ENCODE data around the gene UFSP2. TPM values are rescaled to one million over a fixed set of nuclear protein-coding genes. Genes with fewer than 3 reads are reported as not detected.

Gene UFSP2
- total and polyA plus RNA-seq, 11 donors, result 17.7 to 52.4 (median 35.0) TPM

GRCh38 chr4:185437809-185438208 lies 12.0 kb upstream of the UFSP2 start:
- no peaks in the 10 kb centered on the region for H3K36me3 ChIP-seq
- no peaks in the 10 kb centered on the region for H3K9me3 ChIP-seq
- no peak for ATAC-seq
- intact Hi-C loops (cut with DNase I), result no loop called here
- TF ChIP-seq CTCF (IDR thresholded peaks at IDR 0.05) (no peak), POLR2A (IDR thresholded peaks at IDR 0.05) (no peak)
- no peaks in the 10 kb centered on the region for H3K27me3 ChIP-seq
- H3K4me3 ChIP-seq, result no peak overlapping the region
- no peak overlapping the region for H3K27ac ChIP-seq
- H3K4me1 ChIP-seq, result no peaks in the 10 kb centered on the region
- no peak for DNase-seq

GRCh38 chr4:185435466-185435865 lies 9.7 kb upstream of the UFSP2 start:
- DNase-seq, result no peak
- ATAC-seq, result no peak
- TF ChIP-seq POLR2A (IDR thresholded peaks at IDR 0.05), result no peak
- TF ChIP-seq CTCF (IDR thresholded peaks at IDR 0.05), result no peak
- Histone ChIP-seq H3K27ac (no peak overlapping the region), H3K9me3 (no peaks in the 10 kb centered on the region), H3K4me3 (no peak overlapping the region), H3K36me3 (no peaks in the 10 kb centered on the region), H3K4me1 (no peaks in the 10 kb centered on the region), H3K27me3 (no peaks in the 10 kb centered on the region)
- intact Hi-C loops (cut with DNase I), result no loop called here

DNA sequence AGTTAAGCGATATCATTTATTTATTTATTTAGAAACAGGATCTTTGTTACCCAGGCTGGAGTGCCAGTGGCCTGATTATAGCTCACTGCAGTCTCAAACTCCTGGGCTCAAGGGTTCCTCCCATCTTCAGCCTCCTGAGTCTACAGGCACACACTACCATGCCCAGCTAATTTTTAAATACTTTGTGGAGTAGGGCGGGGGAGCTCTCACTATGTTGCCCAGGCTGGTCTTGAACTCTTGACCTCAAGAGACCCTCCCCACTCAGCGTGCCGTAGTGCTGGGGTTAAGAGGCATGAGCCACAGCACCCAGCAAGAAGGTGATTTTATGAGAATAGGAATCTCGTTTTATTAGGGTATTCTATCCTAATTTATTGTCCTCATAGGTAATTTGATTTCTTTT lies 3.9 kb upstream of the UFSP2 start:
- 60 to 79% (median 66%) methylated on average over 5 of the region's 5 CpGs for WGBS, 4 donors
- DNase-seq (no peak), ATAC-seq (no peak)
- Histone ChIP-seq H3K36me3 (no peaks in the 10 kb centered on the region), H3K9me3 (no peaks in the 10 kb centered on the region), H3K27me3 (no peaks in the 10 kb centered on the region), H3K4me1 (peaks cover 0 to 10% (median 4%) of the 10 kb centered on the region in 12 donors), H3K4me3 (no peak overlapping the region), H3K27ac (no peak overlapping the region)
- TF ChIP-seq POLR2A (IDR thresholded peaks at IDR 0.05), result no peak
- TF ChIP-seq CTCF (IDR thresholded peaks at IDR 0.05), result no peak
- intact Hi-C loops (cut with DNase I), result loop anchor here in 7 of 10 donors (5.0 to 10.0 kb wide), 4 partner anchors 38 to 168 kb away; partner anchors contain the start of gene CCDC110 (in 1 of the 7)

GRCh38 chr4:185426960-185427688 lies 1.4 kb upstream of the UFSP2 start:
- intact Hi-C loops (cut with DNase I), result loop anchor here in 6 of 10 donors (2.0 to 10.0 kb wide), 5 partner anchors 40 to 170 kb away; partner anchors contain the start of gene CCDC110 (in 1 of the 6)
- TF ChIP-seq CTCF (IDR thresholded peaks at IDR 0.05) (no peak), POLR2A (IDR thresholded peaks at IDR 0.05) (no peak)
- WGBS, 4 donors, result 90 to 92% (median 92%) methylated on average over 22 of the region's 22 CpGs

More at GRCh38 chr4:185426960-185427688, 1.4 kb upstream of the UFSP2 start:
- H3K36me3 ChIP-seq, result peaks cover 0 to 2% (median 0%) of the 10 kb centered on the region in 9 donors
- DNase-seq (no peak), ATAC-seq (no peak)
- H3K4me1 ChIP-seq, result peaks cover 0 to 32% (median 25%) of the 10 kb centered on the region in 12 donors
- no peak overlapping the region for H3K4me3 ChIP-seq
- no peaks in the 10 kb centered on the region for H3K9me3 ChIP-seq
- H3K27ac ChIP-seq, result no peak overlapping the region
- no peaks in the 10 kb centered on the region for H3K27me3 ChIP-seq

All from heart left ventricle (tissue), 16 donors.